Measurements from ENCODE around the gene RFFL. TPM values are rescaled to one million over a fixed set of nuclear protein-coding genes. Genes with fewer than 3 reads are reported as not detected.

The RFFL gene
- total and polyA plus RNA-seq, 2 of the 4 experiments (the other 2 are of a cell fraction) = 11.6 to 19.2 TPM

DNA sequence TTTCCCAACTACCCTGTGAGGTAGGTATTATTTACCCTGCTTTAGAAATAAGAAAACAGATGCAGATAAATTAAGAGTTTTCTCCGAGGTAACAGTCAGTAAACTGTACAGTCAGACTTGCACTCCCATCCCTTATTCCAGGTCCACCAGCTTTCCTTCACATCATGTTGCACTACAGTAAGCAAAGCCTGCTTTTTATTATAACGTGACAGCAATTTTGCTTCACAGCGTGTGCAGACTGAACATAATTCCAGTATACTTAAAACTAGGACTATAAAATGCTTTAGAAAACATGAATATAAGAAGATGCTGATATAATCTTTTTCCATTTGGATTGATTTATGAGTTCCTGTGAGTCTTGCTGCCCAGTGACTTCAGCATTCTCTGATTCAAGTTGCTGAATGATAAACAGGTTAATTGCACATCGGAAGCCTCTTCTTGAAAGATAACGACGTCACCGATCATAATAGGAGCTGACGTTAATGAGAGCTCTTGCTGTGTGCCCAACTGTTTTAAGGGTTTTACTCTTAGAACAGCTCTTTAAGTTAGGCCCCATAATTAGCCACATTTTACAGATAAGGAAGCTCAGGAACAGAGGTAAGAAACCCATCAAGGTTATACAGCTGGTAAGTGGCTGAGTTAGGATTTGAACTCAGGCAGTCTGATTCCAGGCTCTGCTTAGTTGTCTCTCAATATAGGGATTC, 81.8 kb downstream of the RFFL start:
- Histone ChIP-seq H3K36me3 (ENCODE audit: control insufficient read depth, insufficient read depth, low read length) (peaks cover 7% of the 10 kb centered on the region), H2AK5ac (ENCODE audit: low read depth, low read length) (no peak overlapping the region; the same call in 1 of the 2 replicates), H3K4me1 (ENCODE audit: control insufficient read depth, insufficient read depth, low read length) (peaks cover 7% of the 10 kb centered on the region), H2BK20ac (ENCODE audit: low read depth, low read length) (no peak overlapping the region), H3K18ac (ENCODE audit: low read depth, low read length) (peak overlapping the region; percentile 67), H3K9me1 (ENCODE audit: insufficient read depth, low read length) (0 out of 2 replicates have a peak, but pooled peaks cover 3% of the 10 kb centered on the region), H4K5ac (ENCODE audit: low read depth, low read length) (peak overlapping the region; percentile 93), H3K4me3 (ENCODE audit: insufficient read depth, low read depth, low read length) (peak overlapping the region; percentile 91; the same call in 1 of the 2 replicates), H3K4ac (ENCODE audit: low read depth, low read length) (peak overlapping the region; percentile 78), H2BK15ac (ENCODE audit: low read depth, low read length) (no peak overlapping the region), H3K9ac (ENCODE audit: low read depth, low read length) (peak overlapping the region; percentile 89), H3K9me3 (ENCODE audit: control insufficient read depth, insufficient read depth, low read length) (no peaks in the 10 kb centered on the region), H2BK5ac (ENCODE audit: low read depth, low read length, poor library complexity, severe bottlenecking) (peak overlapping the region; percentile 87), H2AK9ac (replicated peaks; ENCODE audit: low read depth, low read length, poor library complexity) (no peak overlapping the region), H3K4me2 (ENCODE audit: low read depth, low read length) (peak overlapping the region; percentile 84), H4K8ac (ENCODE audit: low read depth in 2 of 2, low read length in 2 of 2) (peak overlapping the region; percentile 24 to 83), H3K27ac (ENCODE audit: insufficient read depth, low read length) (peak overlapping the region; percentile 93), H3K56ac (ENCODE audit: extremely low read depth, insufficient read depth, low read length) (peak overlapping the region; percentile 76), H2BK120ac (ENCODE audit: low read depth, low read length) (peak overlapping the region; percentile 28; the same call in 1 of the 2 replicates), H3K27me3 (ENCODE audit: control insufficient read depth, insufficient read depth, low read length) (no peaks in the 10 kb centered on the region), H3K23ac (ENCODE audit: low read depth, low read length) (peak overlapping the region; percentile 82), H3K79me1 (ENCODE audit: low read depth in 1 of 2, low read length in 2 of 2) (peaks cover 16 to 27% of the 10 kb centered on the region in 2 experiments), H3K14ac (replicated peaks; ENCODE audit: low read depth, low read length) (peak overlapping the region; percentile 67), H2AFZ (replicated peaks; ENCODE audit: low read length, poor library complexity) (no peak overlapping the region), H4K91ac (ENCODE audit: insufficient read depth, low read depth, low read length) (peak overlapping the region; percentile 79; the same call in 1 of the 2 replicates), H4K20me1 (ENCODE audit: insufficient read depth, low read length) (no peaks in the 10 kb centered on the region)
- ChIA-PET POLR2A (ENCODE audit: unreplicated experiment) (no interaction called here), CTCF (interaction anchor here (0.8 to 1.2 kb wide), 2 partner anchors 9 to 608 kb away, joined by 4 read pairs; no protein-coding TSS in a partner anchor)
- no TSS peak for BruUV-seq (replicated peaks)
- ATAC-seq (ENCODE audit: low read depth) (no peak), DNase-seq (peak; percentile 47)
- in situ Hi-C loops (cut with MboI; ENCODE audit: low sequenced_read_pairs) = loop anchor here (25.0 kb wide), 1 partner anchor 606 kb away; the partner anchor contains the start of genes AP2B1 and PEX12
- TF ChIP-seq CHD1 (IDR thresholded peaks at IDR 0.05; ENCODE audit: low read depth, low read length) = no peak
- TF ChIP-seq SMC3 (IDR thresholded peaks at IDR 0.05; ENCODE audit: low read depth, low read length) = no peak
- TF ChIP-seq RCOR1 (IDR thresholded peaks at IDR 0.05; ENCODE audit: insufficient replicate concordance, low read length) = no peak
- no peak for TF ChIP-seq FOS (IDR thresholded peaks at IDR 0.05; ENCODE audit: low read depth, low read length)
- no peak for TF ChIP-seq BHLHE40 (IDR thresholded peaks at IDR 0.05; ENCODE audit: low read depth, low read length)
- no peak for TF ChIP-seq CEBPB (IDR thresholded peaks at IDR 0.05; ENCODE audit: low read depth, low read length)
- TF ChIP-seq MAFK (IDR thresholded peaks at IDR 0.05; ENCODE audit: low read depth, low read length) = no peak
- no peak for TF ChIP-seq RAD21 (IDR thresholded peaks at IDR 0.05; ENCODE audit: low read length)
- intact Hi-C loops (cut with micrococcal nuclease) = loop anchor here (1.0 to 5.0 kb wide), 3 partner anchors 16 to 136 kb away; partner anchors contain the start of gene RAD51D
- dilution Hi-C loops (cut with HindIII; ENCODE audit: low sequenced_read_pairs, unreplicated experiment) = no loop called here
- WGBS, 2 experiments (ENCODE audit: extremely low coverage in 2 of 2, insufficient read length in 1 of 2) = no CpG with 5 or more reads among the region's 8 CpGs
